GM21576 (cell line): ENCODE measurements around the gene ADCY9.

Source experiments
- ATAC-seq: cut with Tn5 transposase; IDR thresholded peaks from one replicate; pipeline ENCODE4 v1.9.1; 2021; ENCODE audit warnings: mild to moderate bottlenecking, moderate library complexity; ENCODE audit not compliant: unreplicated experiment

ADCY9 gene

DNA sequence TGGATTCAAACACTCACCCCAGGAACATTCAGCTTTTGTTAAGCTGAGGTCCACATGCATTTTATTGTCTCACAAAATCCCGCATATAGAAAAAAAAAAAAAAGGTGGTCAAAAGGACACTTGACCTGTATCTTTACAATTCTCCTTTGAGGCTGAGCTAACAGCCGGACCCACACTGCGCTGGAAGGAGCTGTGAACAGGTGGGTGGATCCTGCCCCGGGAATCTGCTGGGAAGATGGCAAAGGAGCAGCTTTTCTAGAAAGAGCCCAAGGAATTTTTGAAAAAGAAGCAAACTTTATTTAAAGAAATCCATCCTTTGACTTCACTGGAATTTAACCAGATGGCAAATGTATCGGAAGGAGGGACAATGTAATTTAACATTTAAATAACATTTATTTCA is 108.1 kb downstream of the ADCY9 start:
- no peak for ATAC-seq

DNA sequence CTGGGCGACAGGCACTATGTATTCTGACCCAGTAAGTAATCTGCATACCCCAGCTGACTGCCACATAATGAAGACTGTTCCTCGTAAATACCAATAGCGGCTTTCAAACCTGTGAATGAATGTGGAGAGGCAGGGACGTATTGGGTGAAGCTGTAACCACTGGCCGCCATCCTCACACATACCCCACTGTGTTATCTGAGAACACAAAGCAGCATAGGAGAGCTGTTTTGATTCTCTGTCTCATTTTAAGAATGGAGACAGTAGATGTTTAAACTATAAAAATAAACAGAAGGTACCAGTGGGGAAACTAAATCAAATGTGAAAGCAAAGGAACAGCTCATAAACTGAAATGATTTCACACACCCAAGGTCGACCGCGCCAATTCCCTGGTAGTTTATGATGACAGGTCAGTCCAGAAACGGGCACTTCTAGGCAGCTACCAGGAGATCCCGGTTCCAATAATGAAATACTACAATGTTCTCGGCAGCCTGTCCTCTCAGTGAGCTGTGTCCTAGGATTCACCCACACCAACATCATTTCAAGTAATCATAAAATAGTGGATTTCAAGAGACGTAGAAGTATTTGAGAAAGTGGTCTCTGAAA is 109.7 kb downstream of the ADCY9 start:
- ATAC-seq = no peak

GRCh38 chr16:4005731-4006130 is 110.5 kb downstream of the ADCY9 start:
- no peak for ATAC-seq

DNA sequence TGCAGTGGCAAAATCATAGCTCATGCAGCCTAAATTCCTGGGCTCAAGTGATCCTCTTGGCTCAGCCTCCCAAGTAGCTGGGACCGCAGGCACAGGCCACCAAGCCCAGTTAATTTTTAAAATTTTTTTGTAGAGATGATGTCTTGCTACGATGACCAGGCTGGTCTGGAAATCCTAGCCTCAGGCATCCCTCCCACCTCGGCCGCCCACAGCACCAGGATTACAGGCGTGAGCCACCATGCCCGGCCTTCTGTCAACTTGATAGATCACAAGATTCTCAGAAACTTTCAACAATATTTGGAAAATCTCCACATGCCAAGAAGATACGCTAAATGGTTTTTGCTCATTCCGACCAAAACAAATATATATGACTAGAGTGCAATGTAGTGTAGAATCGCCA is 111.0 kb downstream of the ADCY9 start:
- no peak for ATAC-seq

GRCh38 chr16:4004206-4004605 is 112.0 kb downstream of the ADCY9 start:
- no peak for ATAC-seq

- ATAC-seq = no peak
Observed at GRCh38 chr16:4003576-4003975, 112.7 kb downstream of the ADCY9 start.

- no peak for ATAC-seq
Observed at GRCh38 chr16:4003166-4003565, 113.1 kb downstream of the ADCY9 start.

GRCh38 chr16:4002121-4002520 is 114.1 kb downstream of the ADCY9 start:
- no peak for ATAC-seq

GRCh38 chr16:3999479-4000325 is 116.5 kb downstream of the ADCY9 start:
- ATAC-seq = no peak

- ATAC-seq = no peak
Observed at GRCh38 chr16:3998793-3999478, 117.3 kb downstream of the ADCY9 start.

DNA sequence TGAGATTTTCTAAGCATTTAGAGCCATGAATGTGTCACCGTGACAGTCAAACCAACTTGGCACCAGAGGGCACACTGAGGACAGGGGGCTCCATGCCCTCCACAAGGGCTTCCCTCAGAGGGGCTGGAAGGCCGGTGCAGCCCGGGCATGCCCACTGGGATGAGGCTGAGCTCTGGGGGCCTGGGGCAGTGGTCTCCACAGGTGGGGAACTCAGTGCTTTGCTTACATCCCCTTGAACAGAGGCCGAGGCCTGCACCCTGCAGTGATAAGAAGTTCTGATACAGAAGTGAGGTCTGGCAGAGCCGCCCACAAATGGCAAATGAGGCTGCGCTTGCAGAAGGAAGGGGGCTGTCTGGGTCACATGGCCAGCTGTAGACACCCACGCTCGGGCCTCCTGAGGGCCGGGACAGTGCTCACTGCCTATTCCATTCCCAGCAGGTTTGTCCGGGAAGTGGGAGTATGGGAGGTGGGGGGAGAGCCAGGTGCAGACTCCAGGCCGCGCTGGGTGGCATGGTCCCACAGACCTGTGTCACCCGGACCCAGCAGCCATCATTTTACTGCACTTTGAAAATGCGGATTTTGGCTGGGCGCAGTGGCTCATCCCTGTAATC is 118.9 kb downstream of the ADCY9 start:
- ATAC-seq = no peak

DNA sequence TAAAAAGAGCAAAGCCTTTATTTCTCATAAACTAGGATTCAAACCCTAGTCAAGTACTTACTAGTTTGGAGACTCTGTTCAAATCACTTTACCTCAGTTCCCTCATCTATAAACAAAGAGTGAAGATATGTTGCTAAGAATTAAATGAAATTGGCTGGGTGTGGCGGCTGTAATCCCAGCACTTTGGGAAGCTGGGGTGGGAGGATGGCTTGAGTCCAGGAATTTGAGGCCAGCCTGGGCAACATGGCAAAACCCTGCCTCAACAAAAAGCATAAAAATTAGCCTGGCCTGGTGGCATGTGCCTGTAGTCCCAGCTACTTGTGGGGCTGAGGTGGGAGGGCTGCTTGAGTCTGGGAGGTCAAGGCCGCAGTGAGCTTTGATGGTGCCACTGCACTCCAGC is 121.2 kb downstream of the ADCY9 start:
- ATAC-seq = no peak

DNA sequence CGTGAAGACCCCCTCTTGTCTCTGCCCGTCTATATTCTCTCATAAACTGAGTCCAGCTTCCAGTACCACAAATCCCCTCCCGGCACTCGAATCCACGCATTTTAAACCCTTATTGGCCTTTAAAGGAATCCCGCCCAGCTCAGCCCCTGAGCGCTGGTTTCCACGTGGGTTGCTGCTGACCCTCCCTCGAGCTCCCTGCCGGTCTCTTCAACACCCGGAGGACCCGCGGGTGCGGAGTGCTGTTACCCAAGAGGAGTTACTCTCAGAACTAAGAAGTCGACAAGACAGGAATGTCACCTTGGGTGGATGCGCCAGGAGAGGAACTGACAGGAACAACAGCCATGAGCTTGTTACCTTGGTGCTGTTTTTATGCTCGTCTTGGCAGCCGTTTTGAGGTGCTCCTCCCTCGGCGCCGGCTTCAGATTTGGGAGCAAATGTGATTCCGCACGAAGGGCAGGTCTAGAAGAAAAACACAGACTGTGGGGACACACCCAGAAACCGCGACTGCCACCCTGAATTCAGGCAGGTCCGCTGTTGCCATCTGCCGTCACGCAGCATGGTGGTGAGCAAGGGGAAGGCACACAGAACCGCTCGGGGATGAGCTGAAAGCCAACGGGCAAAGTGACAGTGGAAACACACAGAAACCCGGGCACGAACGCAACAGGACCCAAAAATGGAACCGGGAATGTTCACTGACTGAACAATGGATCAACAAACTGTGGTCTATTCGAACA is 123.0 kb downstream of the ADCY9 start:
- no peak for ATAC-seq

DNA sequence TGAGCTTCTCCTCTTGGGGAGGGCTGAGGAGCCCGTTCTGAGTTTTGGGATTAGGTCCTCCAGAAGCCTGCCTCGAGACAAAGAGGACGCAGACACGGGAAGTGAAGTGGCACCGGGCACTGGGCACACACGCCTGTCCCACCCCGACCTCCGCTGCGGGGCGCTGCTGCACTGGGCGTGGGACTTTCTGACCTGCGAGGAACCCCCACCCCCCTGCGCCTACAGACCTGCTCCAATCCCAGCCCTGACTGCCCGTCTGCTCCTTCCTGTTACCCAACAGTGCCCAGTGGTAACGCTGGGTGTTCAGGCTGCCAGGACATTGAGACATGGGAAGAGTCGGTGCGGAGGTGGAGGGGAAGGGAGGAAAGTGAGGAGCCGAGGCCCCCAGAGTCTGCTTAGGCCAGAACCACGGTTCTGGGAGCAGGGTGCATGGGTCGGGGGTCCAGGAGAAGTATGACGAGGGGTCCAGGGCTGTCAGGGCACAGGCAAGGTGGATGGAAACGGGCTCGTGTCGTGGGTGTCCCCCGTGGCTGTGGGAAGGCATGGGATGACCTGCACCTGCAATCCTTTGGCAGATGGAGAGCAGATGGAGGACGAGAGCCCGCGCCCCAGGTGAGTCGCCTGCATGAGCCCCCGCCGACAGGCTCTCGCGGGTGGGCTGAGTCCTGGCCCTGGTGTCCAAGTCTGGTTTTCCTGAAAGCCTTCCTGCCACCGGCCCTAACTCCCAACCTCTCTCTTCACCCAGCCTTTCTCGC is 123.8 kb downstream of the ADCY9 start:
- ATAC-seq = no peak

- ATAC-seq = no peak
Observed at GRCh38 chr16:3988824-3989223, 127.4 kb downstream of the ADCY9 start.

GRCh38 chr16:3988011-3988410 is 128.2 kb downstream of the ADCY9 start:
- no peak for ATAC-seq

DNA sequence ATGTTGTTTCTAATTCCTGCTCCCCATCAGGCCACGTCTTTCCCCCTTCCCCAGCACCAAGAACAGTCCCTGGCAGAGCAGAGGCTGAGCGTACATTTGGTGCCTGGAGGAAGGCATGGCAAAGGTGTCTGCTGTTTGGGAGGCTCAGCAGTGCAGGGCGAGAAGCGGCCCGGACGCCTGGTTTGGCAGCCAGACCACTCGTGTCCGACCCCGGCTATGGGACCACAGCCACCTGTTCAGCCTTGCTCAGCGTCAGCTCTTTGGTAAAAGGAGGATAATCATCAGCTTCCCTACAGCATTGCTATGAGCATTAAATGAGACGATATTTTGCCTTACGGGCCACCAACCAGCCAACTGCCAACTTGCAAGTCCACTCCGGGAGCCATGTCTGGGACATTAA is 129.0 kb downstream of the ADCY9 start:
- no peak for ATAC-seq

- no peak for ATAC-seq
Observed at GRCh38 chr16:3986235-3986544, 130.1 kb downstream of the ADCY9 start.

GRCh38 chr16:3984111-3985060 is 131.9 kb downstream of the ADCY9 start:
- no peak for ATAC-seq
